Measurements from ENCODE around the gene JMJD1C.

The JMJD1C gene

DNA sequence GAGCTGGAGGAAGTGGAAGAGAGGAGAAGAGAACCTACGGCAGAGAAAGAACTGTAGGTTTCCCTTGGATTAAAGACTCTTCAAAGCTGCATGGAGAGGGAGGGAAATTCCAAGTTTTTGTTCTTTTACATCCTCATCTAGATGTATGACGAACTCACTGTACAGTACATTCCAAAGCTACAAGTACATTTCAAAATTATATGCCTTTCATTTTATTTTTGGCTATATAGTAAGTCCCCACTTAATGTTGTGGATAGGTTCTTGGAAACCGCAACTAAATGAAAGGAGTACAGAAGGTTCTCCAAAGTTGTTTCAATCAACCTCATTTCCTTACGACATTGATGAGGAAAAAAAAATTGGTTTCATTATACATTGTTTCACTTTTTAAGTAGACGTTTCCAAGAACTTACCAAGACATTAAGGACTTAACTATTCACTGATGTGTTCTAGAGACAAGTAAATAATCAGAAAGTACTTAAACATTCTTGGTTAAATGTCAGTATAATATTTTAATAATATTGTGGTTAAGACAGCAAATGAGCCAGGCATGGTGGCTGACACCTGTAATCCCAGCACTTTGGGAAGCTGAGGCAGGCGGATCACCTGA is 16.1 kb upstream of the JMJD1C start:
- no peak for DNase-seq (ENCODE audit: low read depth)

DNA sequence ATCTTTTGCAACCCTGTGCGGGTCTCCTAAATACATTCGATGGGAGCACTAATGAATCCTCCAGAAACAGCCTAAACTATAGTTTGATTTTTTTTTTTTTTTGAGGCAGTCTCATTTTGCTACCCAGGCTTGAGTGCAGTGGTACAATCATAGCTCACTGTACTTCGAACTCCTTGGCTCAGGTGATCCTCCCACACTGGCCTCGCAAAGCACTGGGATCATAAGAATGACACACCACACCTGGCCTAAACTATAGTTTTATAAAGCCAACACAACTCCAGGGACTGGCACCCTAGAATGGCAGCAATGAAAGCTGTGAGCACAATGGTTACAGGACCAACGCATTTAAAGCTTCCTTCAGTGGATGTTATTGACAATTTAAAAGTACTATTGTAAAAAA is 14.5 kb upstream of the JMJD1C start:
- no peak for DNase-seq (ENCODE audit: low read depth)

DNA sequence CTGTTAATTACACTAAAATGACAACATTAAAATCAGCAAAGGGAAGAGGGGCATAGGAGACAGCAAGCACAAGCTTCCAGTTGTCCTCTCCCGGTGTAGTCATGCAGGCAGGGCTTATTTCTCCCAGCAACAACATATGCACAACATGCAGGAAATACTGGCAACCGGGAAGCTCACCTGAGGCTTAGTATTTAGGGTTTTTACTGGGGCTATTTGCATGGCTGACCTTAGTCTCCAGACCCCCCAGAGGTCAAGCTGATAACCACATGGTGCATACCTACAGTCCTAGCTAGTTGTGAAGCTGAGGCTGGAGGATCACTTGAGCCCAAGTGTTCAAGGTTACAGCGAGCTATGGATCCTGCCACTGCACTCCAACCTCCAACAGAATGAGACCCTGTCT is 12.8 kb upstream of the JMJD1C start:
- DNase-seq (ENCODE audit: low read depth), result no peak

DNA sequence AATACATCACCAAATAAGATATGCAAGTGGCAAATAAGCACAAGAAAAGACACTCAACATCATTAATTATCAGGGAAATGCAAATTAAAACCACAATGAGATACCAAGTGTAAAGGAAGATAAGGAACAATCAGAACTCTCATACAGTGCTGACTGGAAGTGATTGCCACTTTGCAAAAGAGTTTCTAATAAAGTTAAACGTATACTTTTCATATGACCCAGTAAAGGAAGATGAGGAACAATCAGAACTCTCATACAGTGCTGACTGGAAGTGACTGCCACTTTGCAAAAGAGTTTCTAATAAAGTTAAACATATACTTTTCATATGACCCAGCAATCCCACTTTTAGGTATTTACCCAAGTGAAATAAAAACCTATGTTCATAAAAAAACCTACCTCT is 12.2 kb upstream of the JMJD1C start:
- no peak for DNase-seq (ENCODE audit: low read depth)

DNA sequence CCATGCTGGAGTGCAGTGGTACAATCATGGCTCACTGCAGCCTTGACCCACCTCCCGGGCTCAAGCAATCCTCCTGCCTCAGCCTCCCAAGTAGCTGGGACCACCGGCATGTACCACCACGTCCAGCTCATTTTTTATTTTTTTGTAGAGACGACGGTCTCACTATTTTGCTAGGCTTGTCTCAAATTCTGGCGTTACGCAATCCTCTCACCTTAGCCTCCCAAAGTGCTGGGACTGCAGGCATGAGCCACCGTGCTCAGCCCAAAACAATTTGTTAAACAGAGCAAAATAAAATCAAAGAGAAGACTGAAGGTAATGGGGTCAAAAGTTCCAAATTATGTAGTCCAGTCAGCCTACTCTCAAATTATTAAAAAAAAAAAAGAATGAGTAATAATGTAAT is 8.7 kb upstream of the JMJD1C start:
- no peak for DNase-seq (ENCODE audit: low read depth)

DNA sequence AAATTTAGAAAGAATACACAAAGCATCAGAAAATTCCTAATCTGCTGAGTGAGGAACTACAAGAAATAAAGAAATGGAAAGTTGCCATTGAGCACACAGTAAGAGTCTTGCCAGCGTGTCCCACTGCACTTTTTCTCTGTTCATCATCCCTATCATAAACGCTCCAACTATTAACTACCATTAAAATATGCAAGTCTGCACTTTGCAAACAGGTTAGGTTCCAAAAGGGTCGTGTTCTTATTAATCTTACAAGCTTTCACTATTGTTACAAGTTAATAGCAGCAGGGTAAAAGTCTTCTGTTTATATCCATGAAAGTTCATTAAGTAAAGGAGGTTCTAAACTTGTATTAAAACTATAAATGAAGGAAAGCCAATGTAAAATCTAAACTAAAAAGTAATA is 5.2 kb upstream of the JMJD1C start:
- no peak for DNase-seq (ENCODE audit: low read depth)

DNA sequence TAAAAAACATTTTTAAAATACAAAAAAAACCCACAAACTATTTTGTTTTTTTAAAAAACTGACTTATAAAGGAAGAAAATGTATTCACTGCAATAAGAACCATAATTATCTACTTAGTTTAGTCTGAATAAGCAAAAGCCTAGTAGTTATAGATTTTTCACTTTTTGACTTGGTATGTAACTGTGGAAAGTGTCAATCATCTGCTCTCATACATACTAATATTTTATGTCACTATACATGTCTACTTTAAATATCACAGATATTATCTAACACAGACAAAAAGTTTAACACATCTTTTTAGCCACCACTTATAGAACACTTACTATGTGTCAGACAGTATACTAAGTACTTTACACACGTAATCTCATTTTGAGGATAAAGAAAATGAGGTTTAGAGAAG is 3.2 kb upstream of the JMJD1C start:
- no peak for DNase-seq (ENCODE audit: low read depth)

DNA sequence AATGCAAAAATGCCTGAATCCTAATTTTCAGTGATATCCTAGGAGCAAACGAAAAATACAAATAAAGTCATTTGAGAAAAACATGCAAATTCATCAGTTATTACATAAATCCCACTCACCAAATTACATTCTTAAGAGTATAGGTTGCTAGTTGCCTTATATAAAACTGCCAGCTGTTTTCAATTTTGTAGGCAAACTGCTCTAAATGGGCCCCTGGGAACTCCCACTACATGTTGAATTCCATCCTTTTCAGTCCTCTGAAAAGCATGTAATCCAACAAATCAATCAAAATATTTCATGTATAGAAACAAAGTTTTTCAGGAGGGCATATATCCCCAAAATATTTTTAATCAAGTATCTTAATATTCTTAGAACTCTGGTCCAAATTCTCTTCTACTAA is 2.1 kb upstream of the JMJD1C start:
- no peak for DNase-seq (ENCODE audit: low read depth)

DNA sequence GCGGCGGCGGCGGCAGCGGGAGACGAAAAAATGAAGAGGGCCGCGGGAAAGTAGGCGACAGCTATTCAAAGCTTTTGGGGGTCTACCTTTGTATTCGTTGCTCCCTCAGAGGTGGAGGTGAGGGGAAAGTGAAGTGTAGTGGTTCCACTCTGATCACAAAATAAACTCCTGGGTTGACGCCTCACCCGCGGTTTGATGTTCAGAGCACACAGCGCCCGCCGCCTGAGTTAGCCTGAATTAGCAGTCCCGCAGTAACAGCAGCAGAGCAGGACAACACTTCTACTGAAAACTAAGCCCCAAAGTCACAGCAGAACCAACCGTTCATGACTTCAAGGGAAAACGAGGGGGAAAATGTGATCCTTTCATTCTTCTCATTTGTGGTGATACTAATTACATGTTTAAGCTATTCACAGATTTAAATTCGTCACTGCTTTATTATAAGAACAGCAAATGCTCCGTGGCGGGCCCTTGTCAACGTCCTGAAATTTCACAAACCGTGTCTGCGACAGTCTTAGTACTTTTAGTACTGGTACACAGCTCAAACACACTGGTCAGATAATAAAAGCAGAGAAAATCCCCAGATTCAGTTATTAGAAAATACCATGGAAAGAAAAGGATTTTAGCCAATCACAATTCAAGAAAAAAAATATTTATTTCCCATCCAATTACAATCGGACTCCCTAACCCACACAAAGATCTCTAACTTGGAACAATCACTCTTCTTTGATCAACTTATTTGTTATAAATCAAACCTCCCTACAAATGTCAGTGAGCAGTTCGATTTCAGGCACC is 563 bp upstream of the JMJD1C start:
- no peak for DNase-seq (ENCODE audit: low read depth)

DNA sequence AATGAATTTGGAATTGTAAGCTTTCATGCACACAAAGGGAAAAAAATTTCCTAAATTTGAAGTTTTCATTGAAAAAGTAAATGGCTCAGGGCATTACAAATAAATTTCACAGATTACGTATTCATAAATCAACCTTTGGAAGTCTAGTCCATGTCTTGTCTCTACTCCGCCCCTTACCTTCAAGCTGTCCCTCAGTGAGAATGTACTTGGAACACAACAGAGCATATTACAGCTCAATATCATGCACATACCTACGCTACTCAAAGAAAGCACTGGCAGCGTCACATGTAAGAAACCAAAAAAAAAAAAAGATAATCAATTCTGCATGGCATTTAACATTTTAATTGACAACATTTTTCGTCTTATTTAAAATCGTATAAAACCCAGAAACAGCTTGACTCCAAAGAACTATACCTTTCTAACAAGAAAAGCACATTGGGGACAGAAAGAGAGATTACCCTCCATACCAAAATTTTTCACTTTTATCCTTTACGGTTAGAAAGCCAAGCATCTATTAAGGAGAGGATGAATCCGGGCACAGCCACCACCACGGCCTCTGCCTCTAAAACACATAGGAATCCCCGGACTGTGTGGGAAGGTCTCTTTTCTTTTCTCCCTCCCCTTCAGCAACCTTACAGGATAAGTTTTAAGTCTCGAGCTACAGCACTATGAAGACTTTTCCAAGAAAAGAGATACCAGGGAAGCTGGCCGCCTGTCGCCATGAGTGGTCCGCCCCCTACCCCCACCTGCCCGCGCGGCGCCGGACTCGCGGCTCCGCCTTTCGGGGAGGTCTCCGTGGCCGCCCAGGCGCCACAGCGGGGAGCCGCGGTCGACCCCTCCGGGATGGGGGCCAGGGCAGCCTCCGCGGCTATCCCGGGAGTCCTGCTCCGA is 1.1 kb downstream of the JMJD1C start:
- no peak for DNase-seq (ENCODE audit: low read depth)

DNA sequence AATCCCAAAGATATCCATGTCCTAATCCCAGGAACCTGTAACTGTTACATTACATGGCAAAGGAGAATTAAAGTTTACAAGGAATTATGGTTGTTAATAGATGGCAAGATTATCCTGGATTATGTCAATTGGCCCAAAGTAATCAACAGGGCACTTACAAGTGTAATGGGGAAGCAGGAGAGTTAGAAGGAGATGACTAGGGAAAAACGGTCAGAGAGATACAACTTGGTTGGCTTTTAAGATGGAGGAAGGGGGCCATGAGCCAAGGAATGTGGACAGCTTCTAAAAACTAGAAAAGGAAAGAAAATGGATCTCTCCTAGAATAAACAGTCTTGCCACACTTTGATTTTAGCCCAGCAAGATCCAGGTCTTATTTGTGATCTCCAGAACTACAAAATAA is 3.3 kb downstream of the JMJD1C start:
- DNase-seq (ENCODE audit: low read depth), result no peak

DNA sequence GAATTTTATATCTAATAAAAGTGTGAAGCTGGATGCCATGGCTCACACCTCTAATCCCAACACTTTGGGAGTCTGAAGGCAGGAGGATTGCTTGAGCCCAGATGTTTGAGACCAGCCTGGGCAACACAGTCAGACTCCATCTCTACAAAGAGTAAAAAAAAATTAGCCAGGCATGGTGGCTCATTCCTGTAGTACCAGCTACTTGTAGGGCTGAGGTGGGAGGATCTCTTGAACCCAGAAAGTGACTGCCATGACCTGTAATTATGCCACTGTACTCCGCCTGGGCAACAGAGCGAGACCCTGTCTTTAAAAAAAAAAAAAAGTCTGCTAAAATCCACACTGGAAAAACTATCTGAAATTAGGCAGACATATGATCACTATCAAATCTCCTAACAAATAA is 7.6 kb downstream of the JMJD1C start:
- DNase-seq (ENCODE audit: low read depth), result no peak

DNA sequence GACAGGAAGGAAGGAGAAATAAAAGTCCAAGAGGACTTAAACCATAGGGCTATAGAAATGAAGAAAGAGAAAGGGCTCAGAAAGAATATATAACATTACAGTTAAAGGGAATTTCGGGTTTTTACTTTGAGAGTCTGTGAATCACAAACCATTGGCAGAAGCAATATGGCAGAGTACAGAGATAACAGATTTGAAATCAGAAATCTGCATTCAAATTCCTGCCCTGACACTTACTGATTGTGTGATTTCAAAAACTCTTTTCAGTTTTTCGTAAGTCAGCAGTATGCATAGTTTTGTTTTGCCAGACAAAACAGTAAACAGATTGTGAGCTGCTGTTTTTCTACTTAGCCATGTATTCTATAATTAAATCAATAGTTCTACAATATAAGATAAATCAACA is 8.2 kb downstream of the JMJD1C start:
- DNase-seq (ENCODE audit: low read depth), result no peak

DNA sequence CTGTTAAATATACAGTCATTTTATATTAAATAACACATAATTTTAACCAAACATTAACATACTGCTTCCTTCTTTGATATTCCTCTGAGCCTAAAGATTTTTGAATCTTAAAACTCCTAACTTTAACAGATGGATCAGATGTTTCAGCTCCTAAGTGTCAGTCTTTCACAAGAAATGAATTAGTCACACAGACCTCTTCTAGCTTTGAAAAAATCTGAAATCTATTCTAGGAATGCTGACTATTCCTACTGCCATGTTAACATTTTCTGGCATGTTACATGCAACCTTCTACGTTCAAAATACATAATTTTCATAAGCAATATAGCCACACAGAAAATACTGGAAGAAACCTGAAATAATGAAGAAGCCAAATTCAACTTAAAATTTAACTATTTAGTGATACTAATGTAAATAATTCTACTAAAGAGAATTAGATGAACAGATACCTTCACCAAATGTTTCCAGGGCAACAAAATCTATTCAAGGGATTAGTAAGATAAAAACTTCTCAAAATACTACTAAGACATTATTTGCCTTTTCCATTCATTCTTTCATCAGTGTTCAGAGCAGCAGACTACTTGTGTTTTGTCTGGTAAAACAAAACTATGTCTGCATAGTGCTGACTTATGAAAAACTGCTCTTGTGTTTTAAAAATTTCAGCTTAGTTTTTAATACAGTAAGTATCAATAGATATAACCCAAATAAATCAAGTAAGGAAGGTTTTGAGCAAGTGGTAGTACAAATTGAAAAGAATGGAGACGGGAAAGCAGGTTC is 9.2 kb downstream of the JMJD1C start:
- DNase-seq (ENCODE audit: low read depth), result peak; percentile 44

DNA sequence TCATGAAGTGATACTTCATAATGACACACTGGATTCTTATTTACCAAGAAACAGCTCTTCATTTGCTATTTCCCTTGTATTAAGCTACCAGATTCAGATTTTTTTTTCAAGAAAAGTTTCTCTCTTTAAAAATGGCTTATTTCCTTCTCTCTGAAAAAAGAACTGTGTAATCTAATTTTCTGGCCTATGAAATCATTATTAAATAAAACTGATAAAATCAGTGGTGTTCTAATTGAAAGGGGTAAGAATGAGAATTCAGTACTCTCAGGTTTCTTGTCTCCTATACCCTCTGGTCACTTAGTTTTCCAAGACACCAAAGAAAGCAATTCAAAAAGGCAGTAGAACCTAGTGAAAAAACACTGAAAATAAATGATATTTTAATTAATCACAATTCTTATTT is 10.3 kb downstream of the JMJD1C start:
- no peak for DNase-seq (ENCODE audit: low read depth)

DNA sequence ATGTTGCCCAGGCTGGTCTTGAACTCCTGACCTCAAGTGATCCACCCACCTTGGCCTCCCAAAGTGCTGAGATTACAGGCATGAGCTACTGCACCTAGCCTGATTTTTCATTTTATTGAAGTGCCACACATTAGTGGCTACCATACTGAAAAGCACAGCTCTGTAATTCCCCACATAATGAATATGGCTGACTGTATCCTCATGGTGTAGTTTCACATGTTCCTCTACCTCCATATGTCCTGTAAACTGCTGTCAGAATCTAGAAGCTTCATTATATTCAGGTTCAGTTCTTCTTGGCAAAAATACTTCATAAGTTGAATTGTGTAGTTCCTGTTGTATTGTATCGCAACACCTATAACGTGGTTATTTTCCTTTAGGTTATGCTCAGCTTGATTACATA is 11.1 kb downstream of the JMJD1C start:
- DNase-seq (ENCODE audit: low read depth), result no peak

DNA sequence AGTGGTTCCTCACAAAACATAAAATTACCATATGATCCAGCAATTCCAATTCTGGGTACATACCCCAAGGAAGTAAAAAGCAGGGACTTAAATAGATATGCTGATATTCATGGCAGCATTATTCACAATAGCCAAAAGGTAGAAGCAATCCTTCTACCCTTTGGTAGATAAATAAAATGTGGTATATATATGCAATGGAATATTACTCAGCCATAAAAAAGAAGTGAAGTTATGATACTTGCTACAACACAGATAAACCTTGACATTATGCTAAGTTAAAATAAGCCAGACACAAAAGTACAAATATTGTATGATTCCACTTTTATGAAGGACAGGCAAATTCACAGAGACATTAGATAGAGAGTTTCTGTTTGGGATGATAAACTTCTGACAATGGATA is 13.3 kb downstream of the JMJD1C start:
- no peak for DNase-seq (ENCODE audit: low read depth)

DNA sequence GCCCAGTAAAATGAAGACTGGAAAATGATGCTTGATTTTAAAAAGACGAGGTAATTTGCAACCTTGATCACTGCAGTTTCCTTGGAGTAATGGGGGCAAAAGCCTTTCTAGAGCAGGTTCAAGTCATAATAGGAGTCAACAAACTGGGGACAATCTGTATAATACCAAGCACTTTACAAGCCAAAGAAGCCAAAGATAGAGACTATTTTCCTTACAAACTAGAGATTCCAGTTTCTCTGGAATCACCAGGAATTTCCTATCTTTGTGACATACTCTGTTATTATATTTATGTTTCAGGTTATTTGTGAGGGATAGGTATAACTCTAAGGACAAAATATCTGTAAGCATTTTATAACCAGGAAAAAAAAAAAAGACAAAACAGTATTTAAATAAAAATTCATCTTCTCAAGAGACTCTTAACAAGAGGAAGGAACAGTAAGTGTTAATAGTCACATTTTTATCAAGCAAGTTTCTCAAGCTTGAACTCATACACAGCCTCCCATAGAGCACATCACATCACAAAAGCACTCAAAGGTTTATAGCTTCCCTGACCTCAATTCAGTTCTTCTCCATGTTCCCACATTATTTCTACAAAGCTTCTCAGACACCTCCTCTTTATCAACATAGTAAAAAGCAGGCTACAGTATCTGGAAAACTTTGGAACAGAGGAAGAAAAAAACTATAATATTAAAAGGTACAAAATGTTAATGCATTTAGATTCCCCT is 18.9 kb downstream of the JMJD1C start:
- DNase-seq (ENCODE audit: low read depth), result no peak

DNA sequence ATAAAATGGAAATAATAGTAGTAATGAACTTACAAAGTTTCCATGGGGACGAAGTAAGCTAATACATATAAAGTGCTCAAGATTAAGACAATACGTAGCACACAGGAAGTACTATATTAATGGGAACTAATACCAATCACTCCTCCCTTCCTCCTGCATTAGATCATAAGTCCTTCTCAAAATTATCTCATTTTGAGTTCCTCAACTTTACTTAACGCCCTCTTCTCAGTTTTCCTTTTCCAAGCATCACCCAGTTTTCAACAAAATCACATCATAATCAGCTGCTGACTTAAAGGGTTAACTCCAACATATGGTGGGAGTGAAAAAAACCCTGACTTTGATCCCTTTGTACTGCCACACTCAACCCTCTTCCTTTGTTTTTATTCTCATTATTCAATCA is 24.4 kb downstream of the JMJD1C start:
- no peak for DNase-seq (ENCODE audit: low read depth)

DNA sequence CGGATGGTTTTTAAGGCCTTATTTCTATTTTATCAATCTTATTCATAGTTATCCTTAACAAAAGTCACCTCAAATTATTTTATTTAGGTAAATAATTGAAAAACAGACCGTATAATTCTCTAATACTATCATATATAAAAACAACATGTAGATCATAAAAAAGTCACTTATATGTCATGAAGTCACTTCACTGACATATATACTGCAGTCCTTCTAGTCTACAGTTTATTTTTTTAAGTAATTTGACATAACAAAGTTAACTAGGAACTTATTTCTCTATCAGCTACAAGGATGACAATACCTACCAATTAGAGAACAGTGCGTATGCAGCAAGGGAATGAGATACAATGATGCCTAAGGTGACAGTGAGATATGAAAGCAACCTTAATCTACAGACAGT is 26.2 kb downstream of the JMJD1C start:
- no peak for DNase-seq (ENCODE audit: low read depth)
